Right atrium auricular region (tissue), 2 donors: ENCODE data around the gene NANOS3. TPM values are rescaled to one million over a fixed set of nuclear protein-coding genes. Genes with fewer than 3 reads are reported as not detected.
"Not testable (repeated sequence)": the region's sequence is repeated elsewhere in the genome, so short reads cannot be mapped to it uniquely, and the experiment has no call there.

ENCODE experiments used
- DNase-seq: peaks from one replicate; pipeline ENCODE4 v3.0.0-alpha.2; 2019; ENCODE audit warnings: low spot score
- H3K27ac ChIP-seq, 2 donors: fragments of 200-600 bp; sonication (generic); 1 replicate in 1 of 2; 2 replicates in 1 of 2; pipeline ENCODE4 v1.5.1; 2016 to 2019
- H3K27me3 ChIP-seq, 2 donors: fragments of 200-600 bp; sonication (generic); one replicate each; pipeline versions ENCODE4 v1.5.1 to v1.6.0; 2017 to 2019
- H3K36me3 ChIP-seq: fragments of 200-600 bp; sonication (generic); one replicate; pipeline ENCODE4 v1.5.1; 2016
- H3K4me1 ChIP-seq, 2 donors: fragments of 200-600 bp; sonication (generic); one replicate each; pipeline versions ENCODE4 v1.5.1 to v1.6.0; 2017 to 2019
- H3K4me3 ChIP-seq, 2 donors: fragments of 200-600 bp; sonication (generic); 1 replicate in 1 of 2; 2 replicates in 1 of 2; pipeline ENCODE4 v1.5.1; 2017 to 2019; ENCODE audit warnings: mild to moderate bottlenecking in 1 of 2, moderate library complexity in 1 of 2
- H3K9me3 ChIP-seq, 2 donors: fragments of 200-600 bp; sonication (generic); one replicate each; pipeline ENCODE4 v1.5.1; 2019
- total RNA-seq, 2 donors: library from RNA; depleted of rRNA; stranded (reverse); fragments of >200 nt; gene quantifications; one replicate each; pipeline ENCODE4 v1.1.0, GENCODE V29; 2016
- TF ChIP-seq, protein P1 (sequence below), 2 donors: fragments of 200-600 bp; sonication (generic); IDR thresholded peaks; one replicate each; pipeline ENCODE4 v1.5.1; 2019; ENCODE audit warnings: antibody characterized with exemption in 2 of 2

The NANOS3 gene
- total RNA-seq, 2 donors from 2014 or later: not detected

- H3K4me1 ChIP-seq: no peaks in the 10 kb centered on the region
- no peak overlapping the region for H3K27ac ChIP-seq
- peaks cover 73% of the 10 kb centered on the region for H3K36me3 ChIP-seq
- TF ChIP-seq, protein P1, sequence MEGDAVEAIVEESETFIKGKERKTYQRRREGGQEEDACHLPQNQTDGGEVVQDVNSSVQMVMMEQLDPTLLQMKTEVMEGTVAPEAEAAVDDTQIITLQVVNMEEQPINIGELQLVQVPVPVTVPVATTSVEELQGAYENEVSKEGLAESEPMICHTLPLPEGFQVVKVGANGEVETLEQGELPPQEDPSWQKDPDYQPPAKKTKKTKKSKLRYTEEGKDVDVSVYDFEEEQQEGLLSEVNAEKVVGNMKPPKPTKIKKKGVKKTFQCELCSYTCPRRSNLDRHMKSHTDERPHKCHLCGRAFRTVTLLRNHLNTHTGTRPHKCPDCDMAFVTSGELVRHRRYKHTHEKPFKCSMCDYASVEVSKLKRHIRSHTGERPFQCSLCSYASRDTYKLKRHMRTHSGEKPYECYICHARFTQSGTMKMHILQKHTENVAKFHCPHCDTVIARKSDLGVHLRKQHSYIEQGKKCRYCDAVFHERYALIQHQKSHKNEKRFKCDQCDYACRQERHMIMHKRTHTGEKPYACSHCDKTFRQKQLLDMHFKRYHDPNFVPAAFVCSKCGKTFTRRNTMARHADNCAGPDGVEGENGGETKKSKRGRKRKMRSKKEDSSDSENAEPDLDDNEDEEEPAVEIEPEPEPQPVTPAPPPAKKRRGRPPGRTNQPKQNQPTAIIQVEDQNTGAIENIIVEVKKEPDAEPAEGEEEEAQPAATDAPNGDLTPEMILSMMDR (IDR thresholded peaks at IDR 0.05): no peak
- H3K9me3 ChIP-seq: no peaks in the 10 kb centered on the region
- no peaks in the 10 kb centered on the region for H3K27me3 ChIP-seq
- H3K4me3 ChIP-seq: no peak overlapping the region
- no peak for DNase-seq
These were observed 44.2 kb downstream of the NANOS3 start for GRCh38 chr19:13920940-13921747.

DNA sequence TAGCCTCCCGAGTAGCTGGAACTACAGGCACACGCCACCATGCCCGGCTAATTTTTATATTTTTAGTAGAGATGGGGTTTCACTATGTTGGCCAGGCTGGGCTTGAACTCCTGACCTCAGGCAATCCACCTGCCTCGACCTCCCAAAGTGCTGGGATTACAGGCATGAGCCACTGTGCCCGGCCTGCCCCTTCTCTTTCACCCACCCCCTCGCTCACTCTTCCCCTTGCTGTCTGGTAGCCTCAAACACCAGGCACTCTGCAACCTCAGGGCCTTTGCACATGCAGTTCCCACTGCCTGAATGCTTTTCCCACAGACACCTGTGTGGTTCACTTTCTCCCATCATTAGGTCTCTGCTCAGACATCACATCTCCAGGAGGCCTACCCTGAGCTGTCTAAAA lies 45.2 kb downstream of the NANOS3 start:
- H3K9me3 ChIP-seq, H3K27me3 ChIP-seq, DNase-seq, H3K4me3 ChIP-seq, H3K4me1 ChIP-seq, H3K27ac ChIP-seq: not testable (repeated sequence)
- H3K36me3 ChIP-seq: peaks cover 73% of the 10 kb centered on the region

- no peak for DNase-seq
- Histone ChIP-seq H3K27me3 (no peaks in the 10 kb centered on the region), H3K9me3 (no peaks in the 10 kb centered on the region), H3K27ac (no peak overlapping the region), H3K4me1 (no peaks in the 10 kb centered on the region), H3K4me3 (no peak overlapping the region), H3K36me3 (peaks cover 62% of the 10 kb centered on the region)
- TF ChIP-seq, protein P1 (IDR thresholded peaks at IDR 0.05): no peak
These were observed 46.5 kb downstream of the NANOS3 start for GRCh38 chr19:13923194-13923987.

- no peaks in the 10 kb centered on the region for H3K4me1 ChIP-seq
- TF ChIP-seq, protein P1 (IDR thresholded peaks at IDR 0.05): no peak
- H3K4me3 ChIP-seq: no peak overlapping the region
- DNase-seq: no peak
- peaks cover 51% of the 10 kb centered on the region for H3K36me3 ChIP-seq
- no peak overlapping the region for H3K27ac ChIP-seq
- H3K9me3 ChIP-seq: no peaks in the 10 kb centered on the region
- no peaks in the 10 kb centered on the region for H3K27me3 ChIP-seq
These were observed 49.1 kb downstream of the NANOS3 start for GRCh38 chr19:13926010-13926409.

DNA sequence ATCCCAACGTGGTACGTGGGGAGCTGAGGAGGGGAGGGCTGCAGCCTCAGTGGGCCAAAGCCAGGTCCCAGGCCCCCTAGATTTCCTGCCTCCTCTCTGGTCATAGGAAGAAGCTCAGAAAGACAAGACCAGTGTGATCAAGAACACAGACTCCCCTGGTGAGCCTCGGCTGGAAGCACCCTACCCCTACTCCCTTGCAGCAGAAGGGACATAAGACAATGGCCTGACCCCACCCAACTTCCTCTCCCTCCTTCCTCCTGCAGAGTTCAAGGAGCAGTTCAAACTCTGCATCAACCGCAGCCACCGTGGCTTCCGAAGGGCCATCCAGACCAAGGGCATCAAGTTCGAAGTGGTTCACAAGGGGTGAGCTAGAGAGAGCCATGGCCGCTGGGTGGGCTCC lies 49.8 kb downstream of the NANOS3 start:
- Histone ChIP-seq H3K36me3 (peaks cover 44% of the 10 kb centered on the region), H3K27ac (no peak overlapping the region), H3K9me3 (no peaks in the 10 kb centered on the region), H3K27me3 (no peaks in the 10 kb centered on the region), H3K4me1 (no peaks in the 10 kb centered on the region), H3K4me3 (no peak overlapping the region)
- no peak for DNase-seq
- TF ChIP-seq, protein P1 (IDR thresholded peaks at IDR 0.05): no peak

GRCh38 chr19:13929340-13929739 lies 52.4 kb downstream of the NANOS3 start:
- Histone ChIP-seq H3K9me3 (no peaks in the 10 kb centered on the region), H3K27ac (no peak overlapping the region), H3K36me3 (peaks cover 19% of the 10 kb centered on the region), H3K4me1 (no peaks in the 10 kb centered on the region), H3K27me3 (no peaks in the 10 kb centered on the region), H3K4me3 (no peak overlapping the region)
- no peak for DNase-seq
- TF ChIP-seq, protein P1 (IDR thresholded peaks at IDR 0.05): no peak
